GM18870 (cell line): ENCODE measurements around the gene APCDD1L.

Experiments used
- ATAC-seq: cut with Tn5 transposase; IDR thresholded peaks from one replicate; pipeline ENCODE4 v1.9.1; 2021; ENCODE audit warnings: moderate library complexity; ENCODE audit not compliant: unreplicated experiment

The APCDD1L gene

GRCh38 chr20:58492795-58493524 is 22.2 kb downstream of the APCDD1L start:
- ATAC-seq = no peak

GRCh38 chr20:58492074-58492718 is 23.0 kb downstream of the APCDD1L start:
- ATAC-seq = no peak

- ATAC-seq = no peak
Observed at GRCh38 chr20:58486207-58486606, 29.0 kb downstream of the APCDD1L start.

GRCh38 chr20:58485393-58485792 is 29.8 kb downstream of the APCDD1L start:
- no peak for ATAC-seq

- ATAC-seq = no peak
Observed at GRCh38 chr20:58483470-58483869, 31.7 kb downstream of the APCDD1L start.

- ATAC-seq = no peak
Observed at GRCh38 chr20:58483051-58483450, 32.1 kb downstream of the APCDD1L start.

- no peak for ATAC-seq
Observed at GRCh38 chr20:58482416-58482815, 32.8 kb downstream of the APCDD1L start.

- ATAC-seq = no peak
Observed at GRCh38 chr20:58481481-58482021, 33.6 kb downstream of the APCDD1L start.

- ATAC-seq = no peak
Observed at GRCh38 chr20:58480551-58481336, 34.5 kb downstream of the APCDD1L start.

- no peak for ATAC-seq
Observed at GRCh38 chr20:58479726-58480440, 35.3 kb downstream of the APCDD1L start.

GRCh38 chr20:58478141-58478805 is 36.9 kb downstream of the APCDD1L start:
- ATAC-seq = no peak

- ATAC-seq = no peak
Observed at GRCh38 chr20:58475466-58475865, 39.7 kb downstream of the APCDD1L start.

GRCh38 chr20:58473453-58474425 is 41.5 kb downstream of the APCDD1L start:
- ATAC-seq = no peak

GRCh38 chr20:58472273-58473018 is 42.8 kb downstream of the APCDD1L start:
- no peak for ATAC-seq

GRCh38 chr20:58471193-58472164 is 43.7 kb downstream of the APCDD1L start:
- ATAC-seq = no peak

GRCh38 chr20:58470336-58471192 is 44.6 kb downstream of the APCDD1L start:
- ATAC-seq = no peak
